ENCODE measurements around the gene NKX6-2.

- no peak for TF ChIP-seq CTCF (IDR thresholded peaks at IDR 0.05)
- no peak for TF ChIP-seq POLR2A (IDR thresholded peaks at IDR 0.05)
Measured at GRCh38 chr10:132739225-132739613, 46.7 kb downstream of the NKX6-2 start.
